Left kidney (tissue), 2 donors: Measurements from ENCODE around the gene DNLZ. TPM values are rescaled to one million over a fixed set of nuclear protein-coding genes. Genes with fewer than 3 reads are reported as not detected.
"Not testable (repeated sequence)": the region's sequence is repeated elsewhere in the genome, so short reads cannot be mapped to it uniquely, and the experiment has no call there.

ENCODE experiments used
- DNase-seq: peaks from one replicate; pipeline ENCODE4 v3.0.0-alpha.2; 2013
- polyA plus RNA-seq: library from polyadenylated mRNA; unstranded; fragments of 120-200 nt; gene quantifications from one replicate; pipeline ENCODE4 v1.2.1, GENCODE V29; 2013; ENCODE audit not compliant: insufficient read length

DNLZ gene
- polyA plus RNA-seq, 1 donor = 4.3 TPM

- no peak for DNase-seq
Measured at GRCh38 chr9:136361047-136361753, 2.3 kb downstream of the DNLZ start.

GRCh38 chr9:136359774-136360718, 3.5 kb downstream of the DNLZ start:
- no peak for DNase-seq

GRCh38 chr9:136358888-136359287, 4.7 kb downstream of the DNLZ start:
- no peak for DNase-seq

- DNase-seq = no peak
Measured at GRCh38 chr9:136358016-136358415, 5.5 kb downstream of the DNLZ start.

GRCh38 chr9:136357202-136357725, 6.3 kb downstream of the DNLZ start:
- no peak for DNase-seq

- no peak for DNase-seq
Measured at GRCh38 chr9:136355616-136356557, 7.7 kb downstream of the DNLZ start.

GRCh38 chr9:136354592-136355085, 8.9 kb downstream of the DNLZ start:
- DNase-seq = no peak

GRCh38 chr9:136353757-136354488, 9.6 kb downstream of the DNLZ start:
- DNase-seq = no peak

- no peak for DNase-seq
Measured at GRCh38 chr9:136353088-136353487, 10.5 kb downstream of the DNLZ start.

GRCh38 chr9:136352682-136353081, 10.9 kb downstream of the DNLZ start:
- DNase-seq = no peak

- DNase-seq = not testable (repeated sequence)
Measured at GRCh38 chr9:136351868-136352267, 11.7 kb downstream of the DNLZ start.

GRCh38 chr9:136351252-136351800, 12.2 kb downstream of the DNLZ start:
- no peak for DNase-seq

- DNase-seq = no peak
Measured at GRCh38 chr9:136349546-136349945, 14.0 kb downstream of the DNLZ start.

GRCh38 chr9:136348691-136349090, 14.9 kb downstream of the DNLZ start:
- DNase-seq = no peak

GRCh38 chr9:136347472-136348256, 15.9 kb downstream of the DNLZ start:
- DNase-seq = no peak

- no peak for DNase-seq
Measured at GRCh38 chr9:136346927-136347465, 16.5 kb downstream of the DNLZ start.

GRCh38 chr9:136346157-136346481, 17.4 kb downstream of the DNLZ start:
- no peak for DNase-seq

GRCh38 chr9:136345281-136346156, 18.0 kb downstream of the DNLZ start:
- no peak for DNase-seq
